GM10847 (cell line): ENCODE measurements around the gene RBKS.

Experiments used
- POLR2A ChIP-seq: IDR thresholded peaks from 2 replicates; pipeline ENCODE4 v1.6.1; 2011; ENCODE audit not compliant: insufficient read length; ENCODE audit errors: extremely low read depth

RBKS gene

DNA sequence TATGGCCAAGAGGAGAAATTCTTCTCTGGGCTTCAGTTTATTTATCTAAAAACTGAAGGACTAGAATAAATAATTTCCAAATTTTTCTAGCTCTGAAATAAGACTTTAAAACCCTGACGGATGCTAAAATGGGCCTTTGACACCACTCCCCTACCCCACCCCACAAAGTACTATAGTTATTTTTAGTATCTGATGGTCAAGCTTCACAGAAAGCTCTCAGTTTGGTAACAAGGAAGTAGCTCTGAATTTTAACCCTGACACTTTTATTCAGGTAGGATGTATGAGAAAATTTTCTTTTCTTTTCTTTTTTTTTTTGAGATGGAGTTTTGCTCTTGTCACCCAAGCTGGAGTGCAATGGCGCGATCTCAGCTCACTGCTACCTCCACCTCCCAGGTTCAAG lies 2.4 kb downstream of the RBKS start:
- TF ChIP-seq POLR2A, result no peak

DNA sequence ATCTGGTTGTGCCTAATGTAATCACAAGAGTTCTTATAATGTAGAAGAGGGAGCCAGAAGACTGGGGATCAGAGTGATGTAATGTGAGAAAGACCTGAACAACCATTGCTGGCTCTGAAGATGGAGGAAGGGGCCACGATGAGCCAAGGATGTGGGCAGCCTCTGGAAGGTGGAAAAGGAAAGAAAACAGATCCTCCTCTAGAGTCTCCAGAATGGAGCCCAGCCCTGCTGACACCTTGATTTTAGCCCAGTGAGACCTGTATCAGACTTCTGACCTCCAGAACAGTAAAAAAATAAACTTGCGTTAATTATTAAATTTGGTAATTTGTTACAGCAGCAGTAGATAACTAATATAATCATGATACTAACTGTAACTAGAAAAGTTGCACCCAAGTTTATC lies 3.1 kb downstream of the RBKS start:
- TF ChIP-seq POLR2A, result no peak

DNA sequence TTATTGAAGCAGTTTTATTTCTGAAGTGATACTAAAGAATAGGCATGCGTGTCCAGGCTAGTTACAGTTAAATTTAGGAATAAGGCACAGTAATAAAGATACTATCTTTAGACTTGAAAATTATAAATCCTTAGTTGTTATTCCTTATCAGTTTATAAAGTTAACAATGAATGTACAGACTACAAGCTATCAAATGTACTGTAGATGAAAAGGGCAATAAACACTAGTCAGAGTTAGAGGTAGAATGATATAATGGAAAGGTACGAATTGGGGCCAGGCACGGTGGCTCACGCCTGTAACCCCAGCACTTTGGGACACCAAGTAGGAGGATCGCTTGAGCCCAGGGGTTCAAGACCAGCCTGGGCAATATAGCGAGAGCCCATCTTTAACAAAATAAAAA lies 3.9 kb downstream of the RBKS start:
- TF ChIP-seq POLR2A, result no peak

DNA sequence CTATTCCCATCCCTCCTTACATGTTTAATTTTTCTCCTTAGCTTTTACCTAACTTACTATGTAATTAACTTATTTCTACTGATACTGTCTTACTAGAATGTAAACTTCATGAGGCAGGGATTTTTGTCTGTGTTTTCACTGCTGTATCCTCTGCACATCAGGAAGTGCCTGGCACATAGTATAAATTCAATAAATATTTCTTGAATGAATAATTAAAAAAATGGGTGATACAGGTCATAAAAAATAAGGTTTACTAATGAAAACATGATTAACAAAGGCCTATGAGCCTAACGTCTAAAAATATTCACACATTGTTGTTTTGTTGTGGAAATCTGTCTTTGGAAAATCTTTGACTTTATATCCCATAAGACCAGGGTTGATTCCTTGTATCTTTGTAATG lies 4.5 kb downstream of the RBKS start:
- no peak for TF ChIP-seq POLR2A

DNA sequence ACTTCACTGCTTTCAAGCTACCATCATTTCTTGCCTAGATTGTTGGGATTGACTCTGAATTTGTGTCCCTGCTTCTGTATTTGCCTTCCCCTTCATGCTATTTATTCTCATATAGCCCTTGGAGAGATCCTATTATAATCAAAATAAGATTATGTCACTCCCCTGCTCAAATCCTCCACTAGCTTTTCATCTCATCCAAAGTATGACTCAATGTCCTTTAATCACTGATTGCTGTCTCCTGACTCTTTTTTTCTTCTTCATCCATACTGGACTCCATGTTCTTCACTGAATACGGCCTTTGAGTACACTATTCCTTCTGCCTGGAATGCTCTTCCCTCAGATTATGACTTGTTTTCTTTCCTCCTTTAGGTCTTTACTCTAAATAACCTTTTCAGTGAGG lies 5.0 kb downstream of the RBKS start:
- TF ChIP-seq POLR2A, result no peak

DNA sequence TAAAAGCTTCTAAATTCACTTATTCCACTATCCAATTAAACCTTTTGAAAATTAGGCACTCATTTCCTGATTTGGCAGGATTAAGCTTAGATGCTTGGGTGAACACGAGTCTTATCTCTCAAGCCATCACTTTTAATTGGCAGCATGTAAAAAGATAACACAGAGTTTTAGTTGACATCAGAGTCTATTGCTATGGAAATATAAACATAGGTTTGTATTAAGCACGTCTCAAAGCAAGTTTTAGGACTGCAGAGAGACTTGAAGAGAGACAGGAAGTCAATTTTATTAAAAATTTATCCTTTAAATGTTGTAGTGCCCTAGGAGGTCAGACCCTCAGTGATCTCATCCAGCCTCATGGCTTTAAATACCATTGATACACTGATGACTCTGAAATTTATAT lies 5.6 kb downstream of the RBKS start:
- no peak for TF ChIP-seq POLR2A

DNA sequence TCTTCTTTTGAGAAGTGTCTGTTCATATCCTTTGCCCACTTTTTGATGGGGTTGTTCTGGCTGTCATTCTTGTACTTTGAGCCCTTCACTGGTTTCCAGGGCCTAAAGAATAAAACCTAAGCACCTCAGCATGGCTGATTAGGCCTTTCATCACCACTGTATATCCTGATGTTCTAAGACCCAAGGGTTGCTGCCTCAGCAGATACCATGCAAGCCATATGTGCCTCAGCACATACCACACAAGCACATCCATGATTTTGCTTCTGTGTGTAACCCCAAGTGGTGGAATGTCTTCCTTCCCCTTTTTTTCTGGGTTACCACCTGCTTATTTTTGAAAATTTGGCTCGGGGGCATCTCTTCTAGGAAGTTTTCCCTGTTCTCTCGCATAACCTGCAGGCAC lies 11.4 kb downstream of the RBKS start:
- TF ChIP-seq POLR2A, result no peak

DNA sequence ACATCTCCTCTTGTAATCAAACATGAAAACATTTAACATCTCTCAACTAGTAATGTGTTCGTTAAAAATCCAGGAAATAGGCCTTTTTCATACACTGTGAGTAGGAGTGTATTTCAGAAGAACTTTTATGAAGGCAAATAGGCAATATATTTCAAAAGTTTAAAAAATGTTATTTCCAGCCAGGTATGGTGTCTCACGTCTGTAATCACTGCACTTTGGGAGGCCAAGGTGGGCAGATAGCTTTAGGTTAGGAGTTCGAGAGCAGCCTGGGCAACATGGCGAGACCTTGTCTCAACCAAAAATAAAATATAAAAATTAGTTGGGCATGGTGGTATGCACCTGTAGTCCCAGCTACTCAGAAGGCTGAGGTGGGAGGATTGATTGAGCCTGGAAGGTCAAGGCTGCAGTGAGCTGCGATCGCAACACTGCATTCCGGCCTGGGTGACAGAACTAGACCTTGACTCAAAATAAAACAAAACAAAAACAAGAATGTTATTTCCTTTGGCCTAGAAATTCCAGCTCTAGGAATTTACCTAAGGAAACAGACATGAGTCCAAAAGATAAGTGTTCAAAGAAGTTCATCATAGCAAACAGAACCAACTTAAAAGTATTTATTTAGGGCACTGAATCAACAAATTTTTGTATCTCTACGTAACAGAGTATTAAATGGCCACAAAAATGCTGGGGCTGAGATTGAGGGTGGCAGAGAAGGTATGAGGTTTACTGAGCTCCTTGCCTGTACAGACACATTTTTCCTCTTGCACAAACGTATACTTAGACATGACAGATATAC lies 14.9 kb downstream of the RBKS start:
- TF ChIP-seq POLR2A, result no peak

DNA sequence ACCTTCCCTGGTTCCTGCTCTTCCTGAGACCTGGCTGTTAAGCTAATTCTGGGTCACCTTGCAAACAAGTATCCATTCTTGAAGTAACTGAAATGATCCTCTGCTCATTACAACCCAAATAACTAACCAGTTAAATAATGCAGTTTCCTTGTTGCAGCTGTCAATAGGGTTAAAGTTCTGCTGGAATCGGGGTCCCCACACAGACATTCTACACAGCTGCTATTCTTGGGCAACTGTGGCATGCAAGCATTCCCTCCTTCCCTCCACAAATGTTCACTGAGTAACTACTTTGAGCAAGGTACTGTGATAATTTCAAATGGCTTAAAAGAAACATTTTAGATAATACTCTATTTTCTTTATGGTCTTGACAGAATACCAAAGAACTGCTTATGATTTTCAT lies 17.1 kb downstream of the RBKS start:
- no peak for TF ChIP-seq POLR2A

DNA sequence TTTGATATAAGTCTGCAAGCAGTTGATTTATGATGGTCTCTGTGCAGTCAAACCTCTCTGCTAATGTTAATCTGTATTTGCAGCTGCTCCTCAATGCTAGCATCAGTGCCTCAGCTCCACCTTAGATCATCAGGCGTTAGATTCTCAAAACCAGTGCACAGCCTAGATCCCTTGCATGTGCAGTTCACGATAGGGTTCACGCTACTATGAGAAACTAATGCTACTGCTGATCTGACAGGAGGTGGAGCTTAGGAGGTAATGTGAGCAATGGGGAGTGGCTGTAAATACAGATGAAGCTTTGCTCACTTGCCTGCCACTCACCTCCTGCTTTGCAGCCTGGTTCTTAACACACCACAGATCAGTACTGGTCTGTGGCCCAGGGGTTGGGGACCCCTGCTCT lies 18.4 kb downstream of the RBKS start:
- no peak for TF ChIP-seq POLR2A

DNA sequence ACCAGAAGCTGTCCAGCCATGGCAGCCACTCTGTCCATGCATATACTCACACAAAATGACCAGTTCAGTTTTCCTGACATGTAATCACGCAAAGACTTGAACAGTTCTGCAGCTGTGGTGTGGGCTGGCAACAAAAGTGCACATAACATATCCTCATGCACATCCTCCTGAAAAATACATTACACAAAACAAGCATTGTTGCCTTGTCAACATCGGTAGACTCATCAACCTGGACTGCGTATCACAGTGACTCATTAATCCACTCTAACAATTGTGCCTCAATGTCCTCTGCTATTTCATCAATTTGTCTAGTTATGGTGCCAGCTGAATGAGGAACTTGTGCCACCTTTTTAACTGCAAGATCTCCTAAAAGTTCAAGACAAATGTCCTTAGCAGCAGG lies 19.5 kb downstream of the RBKS start:
- TF ChIP-seq POLR2A, result no peak

DNA sequence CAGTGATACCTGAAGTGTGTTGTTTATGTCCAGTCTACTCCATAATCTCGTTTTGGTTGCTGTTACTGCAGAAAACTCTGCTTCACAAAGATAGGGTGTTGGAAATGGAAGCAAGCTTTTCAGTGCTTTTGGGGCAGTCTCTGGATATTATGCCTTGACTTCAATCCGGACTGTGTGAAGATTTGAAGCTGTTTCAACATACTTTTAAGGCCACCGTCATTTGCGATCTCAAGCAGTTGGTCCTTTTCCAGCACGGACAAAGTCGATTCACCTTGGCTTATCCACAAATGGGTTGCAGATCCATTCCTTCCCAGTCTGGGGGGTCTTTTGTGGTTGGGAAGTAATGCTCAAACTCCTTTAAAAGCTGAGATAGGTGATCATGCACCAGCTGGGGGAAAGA lies 20.4 kb downstream of the RBKS start:
- no peak for TF ChIP-seq POLR2A

DNA sequence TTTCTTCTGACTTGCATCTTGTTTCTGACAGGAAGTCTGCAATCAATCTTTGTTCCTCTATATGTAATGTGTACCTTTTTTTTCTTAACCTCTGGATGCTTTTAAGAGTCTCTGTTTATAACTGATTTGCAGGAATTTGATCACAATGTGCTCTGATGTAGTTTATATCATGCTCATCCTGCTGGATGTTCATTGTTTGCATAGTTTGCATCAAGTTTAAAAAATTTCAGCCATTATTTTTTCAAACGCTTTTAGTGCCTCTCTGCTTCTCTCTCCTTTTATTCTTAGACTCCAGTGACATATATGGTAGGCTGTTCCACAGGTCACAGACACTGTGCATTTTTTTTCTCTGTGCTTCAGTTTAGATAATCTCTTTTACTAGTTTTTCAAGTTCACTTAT lies 23.9 kb downstream of the RBKS start:
- no peak for TF ChIP-seq POLR2A

DNA sequence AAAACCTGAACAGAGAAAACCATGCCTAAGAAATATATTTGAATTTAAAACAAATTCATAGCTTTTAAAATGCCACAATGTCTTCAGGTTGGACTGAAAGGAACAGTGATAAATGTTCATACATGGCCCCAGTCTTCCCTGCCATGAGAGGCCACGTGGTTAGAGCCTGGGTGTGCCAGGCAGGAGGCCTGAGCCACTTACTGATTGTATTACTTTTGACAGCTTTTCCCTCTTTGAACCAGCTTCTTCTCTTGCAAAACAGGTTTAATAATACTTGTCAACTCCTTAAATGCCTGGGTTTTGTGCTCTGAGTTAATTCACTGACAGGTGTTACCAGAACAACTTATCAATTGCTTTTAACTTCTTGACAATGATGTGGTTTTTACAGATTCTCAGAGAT lies 27.0 kb downstream of the RBKS start:
- no peak for TF ChIP-seq POLR2A

DNA sequence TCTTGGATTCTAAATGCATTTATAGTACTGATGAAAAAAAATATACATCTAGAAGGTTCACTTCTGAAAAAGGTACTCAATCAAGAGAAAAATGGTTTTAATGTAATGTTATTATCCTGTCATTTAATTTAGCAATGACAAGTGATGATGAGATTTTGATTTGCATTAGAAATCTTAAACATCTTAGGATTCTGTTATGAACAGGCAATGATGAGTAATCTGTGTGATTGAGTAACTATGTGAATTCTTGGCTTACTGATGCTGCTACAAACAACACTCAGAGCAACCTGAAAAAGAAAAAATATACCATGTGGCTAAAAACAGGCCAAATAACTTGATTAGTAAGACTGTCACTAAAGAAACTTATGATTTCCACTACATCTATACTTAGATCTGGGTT lies 30.1 kb downstream of the RBKS start:
- no peak for TF ChIP-seq POLR2A

DNA sequence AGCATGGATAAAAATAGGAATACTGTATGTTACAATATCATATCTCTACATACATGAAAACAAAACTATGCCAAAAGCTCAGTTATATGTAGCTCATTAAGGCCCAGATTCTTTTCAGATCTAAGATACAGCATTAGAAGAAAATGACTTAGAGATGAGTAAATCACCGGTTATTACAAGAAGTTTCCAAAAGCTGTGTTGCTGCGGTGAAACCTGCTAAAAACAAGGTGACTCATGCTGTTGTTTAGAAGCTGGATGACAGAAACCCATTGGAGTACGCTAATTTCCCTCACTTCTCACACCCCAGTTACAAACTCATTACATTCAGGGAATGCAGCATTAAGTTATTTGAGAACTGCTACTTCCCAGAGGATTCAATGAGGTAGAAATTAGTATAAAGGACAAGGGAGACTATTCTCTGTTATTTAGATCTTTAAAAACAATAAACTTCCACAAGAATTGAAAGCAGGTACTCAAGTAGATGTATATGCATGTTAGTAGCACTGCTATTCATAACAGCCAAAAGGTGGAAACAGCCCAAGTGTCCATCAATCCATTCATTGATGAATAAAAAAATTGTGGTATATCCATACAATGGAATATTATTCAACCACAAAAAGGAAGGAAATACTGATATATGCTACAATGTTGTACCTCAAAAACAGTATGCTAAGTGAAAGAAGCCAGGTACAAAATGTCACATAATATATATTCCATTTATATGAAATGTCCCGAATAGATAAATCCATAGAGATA lies 32.6 kb downstream of the RBKS start:
- TF ChIP-seq POLR2A, result no peak

DNA sequence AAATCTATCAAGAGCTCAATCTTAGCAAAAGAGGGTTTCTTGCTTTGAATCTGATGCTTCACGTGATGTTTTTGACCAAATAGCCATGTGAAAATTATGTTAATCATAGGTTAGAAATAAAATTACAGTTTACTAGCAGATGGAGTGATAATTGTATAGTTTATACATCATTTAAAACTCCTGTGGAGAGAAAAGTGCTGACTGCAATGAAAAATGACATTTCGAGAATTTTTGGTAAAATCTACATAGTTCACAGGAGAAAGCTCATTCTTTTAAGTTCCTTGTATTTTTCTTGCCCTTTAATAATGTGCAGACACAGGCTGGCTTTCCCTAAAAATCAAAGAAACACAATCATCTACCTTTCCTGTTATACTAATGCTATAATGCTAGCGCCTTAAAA lies 33.2 kb downstream of the RBKS start:
- TF ChIP-seq POLR2A, result no peak
